NCI-H748 treated with DMSO at 0.1 percent for 48 hours (cell line): Measurements from ENCODE around the gene TMEM120B.
"Not testable (repeated sequence)": the region's sequence is repeated elsewhere in the genome, so short reads cannot be mapped to it uniquely, and the experiment has no call there.

Experiments used
- DNase-seq: peaks from one replicate; lab custom pipeline; 2025; lab: John Stamatoyannopoulos, UW

TMEM120B gene

GRCh38 chr12:121748218-121748570, 35.6 kb downstream of the TMEM120B start:
- no peak for DNase-seq

GRCh38 chr12:121748571-121749265, 36.2 kb downstream of the TMEM120B start:
- no peak for DNase-seq

GRCh38 chr12:121749267-121749666, 36.7 kb downstream of the TMEM120B start:
- DNase-seq, result no peak

- no peak for DNase-seq
Observed at GRCh38 chr12:121750507-121750955, 38.0 kb downstream of the TMEM120B start.

- DNase-seq, result no peak
Observed at GRCh38 chr12:121751034-121751433, 38.5 kb downstream of the TMEM120B start.

- DNase-seq, result no peak
Observed at GRCh38 chr12:121751749-121752351, 39.3 kb downstream of the TMEM120B start.

GRCh38 chr12:121753844-121754264, 41.3 kb downstream of the TMEM120B start:
- DNase-seq, result no peak

GRCh38 chr12:121754836-121755235, 42.3 kb downstream of the TMEM120B start:
- no peak for DNase-seq

GRCh38 chr12:121755591-121755990, 43.0 kb downstream of the TMEM120B start:
- no peak for DNase-seq

GRCh38 chr12:121758536-121758935, 46.0 kb downstream of the TMEM120B start:
- not testable (repeated sequence) for DNase-seq

- DNase-seq, result no peak
Observed at GRCh38 chr12:121762269-121762668, 49.7 kb downstream of the TMEM120B start.

GRCh38 chr12:121764808-121765207, 52.3 kb downstream of the TMEM120B start:
- no peak for DNase-seq

GRCh38 chr12:121765573-121765972, 53.0 kb downstream of the TMEM120B start:
- no peak for DNase-seq

- no peak for DNase-seq
Observed at GRCh38 chr12:121766290-121767039, 53.9 kb downstream of the TMEM120B start.

- DNase-seq, result no peak
Observed at GRCh38 chr12:121767525-121768016, 55.0 kb downstream of the TMEM120B start.

- DNase-seq, result no peak
Observed at GRCh38 chr12:121769297-121769830, 56.8 kb downstream of the TMEM120B start.

GRCh38 chr12:121769831-121770301, 57.3 kb downstream of the TMEM120B start:
- DNase-seq, result no peak

- DNase-seq, result no peak
Observed at GRCh38 chr12:121770388-121770787, 57.8 kb downstream of the TMEM120B start.

- no peak for DNase-seq
Observed at GRCh38 chr12:121770813-121771625, 58.5 kb downstream of the TMEM120B start.

GRCh38 chr12:121773011-121773777, 60.6 kb downstream of the TMEM120B start:
- peak; percentile 15 for DNase-seq

GRCh38 chr12:121774968-121775474, 62.5 kb downstream of the TMEM120B start:
- DNase-seq, result no peak
